ENCODE measurements around the gene KIAA0825. TPM values are rescaled to one million over a fixed set of nuclear protein-coding genes. Genes with fewer than 3 reads are reported as not detected.

Gene KIAA0825
- total RNA-seq, 1 experiment from 2014 or later, result 1.6 TPM

DNA sequence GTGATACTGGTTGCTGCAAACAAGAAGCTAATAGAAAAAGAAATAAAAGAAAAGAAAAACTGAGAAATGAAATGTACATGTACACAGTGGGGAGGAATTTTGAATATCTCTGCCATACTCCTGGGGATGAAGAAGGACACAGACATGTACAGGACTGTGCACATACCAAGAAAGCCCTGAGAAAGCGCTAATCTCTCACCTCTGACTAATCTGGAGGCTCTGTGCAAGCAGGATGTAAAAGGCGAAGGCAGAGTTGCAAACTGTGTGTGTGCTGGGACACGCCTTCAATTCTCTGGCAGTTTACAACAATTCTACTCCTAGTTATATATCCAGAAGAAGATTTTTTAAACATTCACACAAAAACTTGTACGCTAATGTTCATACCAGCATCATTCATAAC, 211.4 kb downstream of the KIAA0825 start:
- no peak for DNase-seq (ENCODE audit: low read depth, low spot score)
- in situ Hi-C loops (cut with HindIII; ENCODE audit: low pct_unique_long_range_greater_than_20kb, low sequenced_read_pairs), result no loop called here

DNA sequence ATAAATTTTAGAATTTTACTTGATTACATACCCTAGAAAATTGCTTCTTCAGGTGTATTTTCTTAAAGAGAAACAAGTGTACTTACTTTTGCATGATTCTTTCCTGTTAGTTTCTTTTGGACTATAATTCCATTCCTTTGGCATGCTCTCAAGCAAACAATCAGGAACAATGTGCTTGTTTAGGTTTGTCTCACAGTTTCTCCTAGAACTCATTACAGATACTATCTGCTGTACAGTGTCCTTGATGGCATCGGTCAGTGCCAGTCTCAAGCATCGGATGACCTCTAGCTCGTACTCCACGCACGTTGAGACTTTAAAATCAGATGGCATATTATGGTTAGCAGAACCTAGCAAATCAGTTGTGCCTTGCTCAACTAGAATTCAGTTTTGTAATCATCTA, 214.9 kb downstream of the KIAA0825 start:
- ATAC-seq (no peak), DNase-seq (ENCODE audit: low read depth, low spot score) (no peak)
- H3K4me3 ChIP-seq (ENCODE audit: low read depth in 2 of 2, low read length in 2 of 2), result no peak overlapping the region
- intact Hi-C loops (cut with micrococcal nuclease; ENCODE audit: unreplicated experiment) (no loop called here), in situ Hi-C loops (cut with HindIII; ENCODE audit: low pct_unique_long_range_greater_than_20kb, low sequenced_read_pairs) (no loop called here)
- peaks cover 4% of the 10 kb centered on the region; the same call in 1 of the 2 replicates for H3K27me3 ChIP-seq (ENCODE audit: control insufficient read depth, insufficient read depth, low read length)
- ChIA-PET POLR2A (no interaction called here), CTCF (no interaction called here)
- no TSS peak for BruUV-seq (replicated peaks)
- H3K9me3 ChIP-seq (ENCODE audit: control insufficient read depth, insufficient read depth, low read depth, low read length), result no peaks in the 10 kb centered on the region
- H3K27ac ChIP-seq (ENCODE audit: low read length), result no peak overlapping the region
- H3K4me1 ChIP-seq (ENCODE audit: control insufficient read depth, insufficient read depth, low read length), result no peaks in the 10 kb centered on the region
- TF ChIP-seq TCF7L2 (IDR thresholded peaks at IDR 0.05; ENCODE audit: low read depth, low read length) (no peak), SIN3A (IDR thresholded peaks at IDR 0.05; ENCODE audit: borderline replicate concordance, insufficient read depth, low read depth, low read length) (no peak), POLR2AphosphoS5 (IDR thresholded peaks at IDR 0.05; ENCODE audit: low read depth, low read length) (no peak)
- TF ChIP-seq, protein P1, sequence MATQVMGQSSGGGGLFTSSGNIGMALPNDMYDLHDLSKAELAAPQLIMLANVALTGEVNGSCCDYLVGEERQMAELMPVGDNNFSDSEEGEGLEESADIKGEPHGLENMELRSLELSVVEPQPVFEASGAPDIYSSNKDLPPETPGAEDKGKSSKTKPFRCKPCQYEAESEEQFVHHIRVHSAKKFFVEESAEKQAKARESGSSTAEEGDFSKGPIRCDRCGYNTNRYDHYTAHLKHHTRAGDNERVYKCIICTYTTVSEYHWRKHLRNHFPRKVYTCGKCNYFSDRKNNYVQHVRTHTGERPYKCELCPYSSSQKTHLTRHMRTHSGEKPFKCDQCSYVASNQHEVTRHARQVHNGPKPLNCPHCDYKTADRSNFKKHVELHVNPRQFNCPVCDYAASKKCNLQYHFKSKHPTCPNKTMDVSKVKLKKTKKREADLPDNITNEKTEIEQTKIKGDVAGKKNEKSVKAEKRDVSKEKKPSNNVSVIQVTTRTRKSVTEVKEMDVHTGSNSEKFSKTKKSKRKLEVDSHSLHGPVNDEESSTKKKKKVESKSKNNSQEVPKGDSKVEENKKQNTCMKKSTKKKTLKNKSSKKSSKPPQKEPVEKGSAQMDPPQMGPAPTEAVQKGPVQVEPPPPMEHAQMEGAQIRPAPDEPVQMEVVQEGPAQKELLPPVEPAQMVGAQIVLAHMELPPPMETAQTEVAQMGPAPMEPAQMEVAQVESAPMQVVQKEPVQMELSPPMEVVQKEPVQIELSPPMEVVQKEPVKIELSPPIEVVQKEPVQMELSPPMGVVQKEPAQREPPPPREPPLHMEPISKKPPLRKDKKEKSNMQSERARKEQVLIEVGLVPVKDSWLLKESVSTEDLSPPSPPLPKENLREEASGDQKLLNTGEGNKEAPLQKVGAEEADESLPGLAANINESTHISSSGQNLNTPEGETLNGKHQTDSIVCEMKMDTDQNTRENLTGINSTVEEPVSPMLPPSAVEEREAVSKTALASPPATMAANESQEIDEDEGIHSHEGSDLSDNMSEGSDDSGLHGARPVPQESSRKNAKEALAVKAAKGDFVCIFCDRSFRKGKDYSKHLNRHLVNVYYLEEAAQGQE (IDR thresholded peaks at IDR 0.05; ENCODE audit: insufficient read depth in 1 of 2, low read depth in 2 of 2, low read length in 1 of 2), result no peak
- TF ChIP-seq, protein P2, sequence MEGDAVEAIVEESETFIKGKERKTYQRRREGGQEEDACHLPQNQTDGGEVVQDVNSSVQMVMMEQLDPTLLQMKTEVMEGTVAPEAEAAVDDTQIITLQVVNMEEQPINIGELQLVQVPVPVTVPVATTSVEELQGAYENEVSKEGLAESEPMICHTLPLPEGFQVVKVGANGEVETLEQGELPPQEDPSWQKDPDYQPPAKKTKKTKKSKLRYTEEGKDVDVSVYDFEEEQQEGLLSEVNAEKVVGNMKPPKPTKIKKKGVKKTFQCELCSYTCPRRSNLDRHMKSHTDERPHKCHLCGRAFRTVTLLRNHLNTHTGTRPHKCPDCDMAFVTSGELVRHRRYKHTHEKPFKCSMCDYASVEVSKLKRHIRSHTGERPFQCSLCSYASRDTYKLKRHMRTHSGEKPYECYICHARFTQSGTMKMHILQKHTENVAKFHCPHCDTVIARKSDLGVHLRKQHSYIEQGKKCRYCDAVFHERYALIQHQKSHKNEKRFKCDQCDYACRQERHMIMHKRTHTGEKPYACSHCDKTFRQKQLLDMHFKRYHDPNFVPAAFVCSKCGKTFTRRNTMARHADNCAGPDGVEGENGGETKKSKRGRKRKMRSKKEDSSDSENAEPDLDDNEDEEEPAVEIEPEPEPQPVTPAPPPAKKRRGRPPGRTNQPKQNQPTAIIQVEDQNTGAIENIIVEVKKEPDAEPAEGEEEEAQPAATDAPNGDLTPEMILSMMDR (IDR thresholded peaks at IDR 0.05), result no peak
- no peaks in the 10 kb centered on the region for H3K36me3 ChIP-seq (ENCODE audit: control insufficient read depth, insufficient read depth, low read length)

More for the DNA sequence above, 211.4 kb downstream of the KIAA0825 start:
- H3K36me3 ChIP-seq (ENCODE audit: control insufficient read depth, insufficient read depth, low read length), result no peaks in the 10 kb centered on the region
- POLR2A ChIA-PET, result no interaction called here
- H3K27me3 ChIP-seq (ENCODE audit: control insufficient read depth, insufficient read depth, low read length), result peaks cover 3% of the 10 kb centered on the region; the same call in 1 of the 2 replicates
- H3K9me3 ChIP-seq (ENCODE audit: control insufficient read depth, insufficient read depth, low read depth, low read length), result no peaks in the 10 kb centered on the region
- BruUV-seq (replicated peaks), result no TSS peak
- intact Hi-C loops (cut with micrococcal nuclease; ENCODE audit: unreplicated experiment), result no loop called here
- CTCF ChIA-PET, result no interaction called here
- H3K4me3 ChIP-seq (ENCODE audit: low read depth in 2 of 2, low read length in 2 of 2), result no peak overlapping the region
- no peaks in the 10 kb centered on the region for H3K4me1 ChIP-seq (ENCODE audit: control insufficient read depth, insufficient read depth, low read length)
- TF ChIP-seq SIN3A (IDR thresholded peaks at IDR 0.05; ENCODE audit: borderline replicate concordance, insufficient read depth, low read depth, low read length) (no peak), TCF7L2 (IDR thresholded peaks at IDR 0.05; ENCODE audit: low read depth, low read length) (no peak), POLR2AphosphoS5 (IDR thresholded peaks at IDR 0.05; ENCODE audit: low read depth, low read length) (no peak)
- TF ChIP-seq, protein P1 (IDR thresholded peaks at IDR 0.05; ENCODE audit: insufficient read depth in 1 of 2, low read depth in 2 of 2, low read length in 1 of 2), result no peak
- TF ChIP-seq, protein P2 (IDR thresholded peaks at IDR 0.05), result no peak
- no peak overlapping the region for H3K27ac ChIP-seq (ENCODE audit: low read length)
- ATAC-seq, result no peak

All from Panc1 (cell line).